ENCODE data around the gene TM9SF4.

TM9SF4 gene

GRCh38 chr20:32203356-32204204 lies 94.1 kb downstream of the TM9SF4 start:
- FAIRE-seq (no peak), DNase-seq (ENCODE audit: insufficient read length, low spot score) (no peak)
- no peak for TF ChIP-seq CTCF (IDR thresholded peaks at IDR 0.05; ENCODE audit: insufficient read depth, missing control alignments)

GRCh38 chr20:32204205-32205109 lies 94.9 kb downstream of the TM9SF4 start:
- DNase-seq (ENCODE audit: insufficient read length, low spot score) (no peak), FAIRE-seq (no peak)
- no peak for TF ChIP-seq CTCF (IDR thresholded peaks at IDR 0.05; ENCODE audit: insufficient read depth, missing control alignments)

GRCh38 chr20:32205110-32205842 lies 95.8 kb downstream of the TM9SF4 start:
- FAIRE-seq: no peak
- DNase-seq (ENCODE audit: insufficient read length, low spot score): no peak

GRCh38 chr20:32205843-32206759 lies 96.6 kb downstream of the TM9SF4 start:
- FAIRE-seq (no peak), DNase-seq (ENCODE audit: insufficient read length, low spot score) (no peak)

More at GRCh38 chr20:32205110-32205842, 95.8 kb downstream of the TM9SF4 start:
- TF ChIP-seq CTCF (IDR thresholded peaks at IDR 0.05; ENCODE audit: insufficient read depth, missing control alignments): no peak

GRCh38 chr20:32206760-32207625 lies 97.5 kb downstream of the TM9SF4 start:
- no peak for DNase-seq (ENCODE audit: insufficient read length, low spot score)
- no peak for TF ChIP-seq CTCF (IDR thresholded peaks at IDR 0.05; ENCODE audit: insufficient read depth, missing control alignments)
- FAIRE-seq: no peak

More at GRCh38 chr20:32205843-32206759, 96.6 kb downstream of the TM9SF4 start:
- no peak for TF ChIP-seq CTCF (IDR thresholded peaks at IDR 0.05; ENCODE audit: insufficient read depth, missing control alignments)
